KMS-11 (cell line): ENCODE data around the gene SMIM1.
"Not testable (repeated sequence)": the region's sequence is repeated elsewhere in the genome, so short reads cannot be mapped to it uniquely, and the experiment has no call there.

ENCODE experiments used
- H2AFZ ChIP-seq: fragments of 200-600 bp; sonication (generic); 2 replicates; pipeline ENCODE4 v1.6.1; 2016; ENCODE audit warnings: antibody characterized with exemption, mixed run types, low read depth
- H3K27ac ChIP-seq: fragments of 200-600 bp; sonication (generic); 2 replicates; pipeline ENCODE4 v1.6.1; 2016; ENCODE audit warnings: mild to moderate bottlenecking, mixed run types
- H3K27me3 ChIP-seq: fragments of 200-600 bp; sonication (generic); 2 replicates; pipeline ENCODE4 v1.6.1; 2017; ENCODE audit warnings: mild to moderate bottlenecking, low read depth, mixed run types, moderate library complexity; ENCODE audit not compliant: insufficient read depth
- H3K36me3 ChIP-seq: fragments of 200-600 bp; sonication (generic); 2 replicates; pipeline ENCODE4 v1.6.1; 2017; ENCODE audit warnings: mild to moderate bottlenecking, mixed run types; ENCODE audit not compliant: insufficient read depth
- H3K4me1 ChIP-seq: fragments of 200-600 bp; sonication (generic); 2 replicates; pipeline ENCODE4 v1.6.1; 2016; ENCODE audit warnings: mild to moderate bottlenecking, low read depth, mixed run types; ENCODE audit not compliant: poor library complexity, severe bottlenecking
- H3K4me2 ChIP-seq: fragments of 200-600 bp; sonication (generic); 2 replicates; pipeline ENCODE4 v1.7.0; 2016; ENCODE audit warnings: mild to moderate bottlenecking, mixed run types
- H3K4me3 ChIP-seq: fragments of 200-600 bp; sonication (generic); IDR thresholded peaks from 2 replicates; pipeline ENCODE4 v1.6.1; 2017; ENCODE audit warnings: low read depth, low read length, mixed read lengths; ENCODE audit not compliant: insufficient read depth
- H3K79me2 ChIP-seq: fragments of 200-600 bp; sonication (generic); 2 replicates; pipeline ENCODE4 v1.6.1; 2016; ENCODE audit warnings: low read depth, mixed run types; ENCODE audit not compliant: insufficient read depth
- H3K9ac ChIP-seq: fragments of 200-600 bp; sonication (generic); 2 replicates; pipeline ENCODE4 v1.6.1; 2016; ENCODE audit warnings: mild to moderate bottlenecking, mixed run types
- H4K20me1 ChIP-seq: fragments of 200-600 bp; sonication (generic); 2 replicates; pipeline ENCODE4 v1.6.1; 2016; ENCODE audit warnings: mild to moderate bottlenecking, mixed run types; ENCODE audit not compliant: insufficient read depth
- CTCF ChIP-seq: fragments of 200-600 bp; sonication (generic); conservative IDR thresholded peaks from 2 replicates; pipeline ENCODE4 v1.6.1; 2017; ENCODE audit warnings: low read depth, mild to moderate bottlenecking, antibody characterized with exemption, low read length, moderate library complexity, mixed read lengths

SMIM1 gene

GRCh38 chr1:3746830-3747521 is 25.6 kb upstream of the SMIM1 start:
- Histone ChIP-seq H3K9ac (no peak overlapping the region), H3K4me1 (no peaks in the 10 kb centered on the region), H4K20me1 (no peaks in the 10 kb centered on the region), H3K4me3 (no peak overlapping the region), H3K79me2 (no peaks in the 10 kb centered on the region), H3K4me2 (no peak overlapping the region), H3K27me3 (peaks cover 94% of the 10 kb centered on the region), H3K36me3 (no peaks in the 10 kb centered on the region), H2AFZ (no peak overlapping the region), H3K27ac (no peak overlapping the region)
- no peak for TF ChIP-seq CTCF

GRCh38 chr1:3747522-3747848 is 25.1 kb upstream of the SMIM1 start:
- no peaks in the 10 kb centered on the region for H3K79me2 ChIP-seq
- H3K4me1 ChIP-seq: no peaks in the 10 kb centered on the region
- peaks cover 94% of the 10 kb centered on the region for H3K27me3 ChIP-seq
- no peak for TF ChIP-seq CTCF
- no peak overlapping the region for H3K9ac ChIP-seq
- H3K4me2 ChIP-seq: no peak overlapping the region
- no peaks in the 10 kb centered on the region for H3K36me3 ChIP-seq
- H3K4me3 ChIP-seq: no peak overlapping the region
- no peaks in the 10 kb centered on the region for H4K20me1 ChIP-seq
- no peak overlapping the region for H3K27ac ChIP-seq
- no peak overlapping the region for H2AFZ ChIP-seq

- H3K27ac ChIP-seq: no peak overlapping the region
- no peaks in the 10 kb centered on the region for H3K36me3 ChIP-seq
- no peak overlapping the region for H2AFZ ChIP-seq
- H3K9ac ChIP-seq: no peak overlapping the region
- H3K4me1 ChIP-seq: no peaks in the 10 kb centered on the region
- TF ChIP-seq CTCF: no peak
- no peak overlapping the region for H3K4me3 ChIP-seq
- peaks cover 94% of the 10 kb centered on the region for H3K27me3 ChIP-seq
- no peaks in the 10 kb centered on the region for H4K20me1 ChIP-seq
- H3K4me2 ChIP-seq: no peak overlapping the region
- no peaks in the 10 kb centered on the region for H3K79me2 ChIP-seq
Measured at GRCh38 chr1:3747903-3748302, 24.6 kb upstream of the SMIM1 start.

- not testable (repeated sequence) for H2AFZ ChIP-seq, H4K20me1 ChIP-seq, H3K4me3 ChIP-seq, H3K4me2 ChIP-seq, H3K36me3 ChIP-seq, H3K27ac ChIP-seq, H3K79me2 ChIP-seq, H3K9ac ChIP-seq, H3K4me1 ChIP-seq
- peaks cover 94% of the 10 kb centered on the region for H3K27me3 ChIP-seq
Measured at GRCh38 chr1:3748316-3748900, 24.1 kb upstream of the SMIM1 start.

- Histone ChIP-seq H3K27me3 (peaks cover 94% of the 10 kb centered on the region), H3K79me2 (no peaks in the 10 kb centered on the region), H3K4me2 (no peak overlapping the region), H3K4me3 (no peak overlapping the region), H4K20me1 (no peaks in the 10 kb centered on the region), H3K27ac (no peak overlapping the region), H2AFZ (no peak overlapping the region), H3K4me1 (no peaks in the 10 kb centered on the region), H3K9ac (no peak overlapping the region), H3K36me3 (no peaks in the 10 kb centered on the region)
- TF ChIP-seq CTCF: no peak
Measured at GRCh38 chr1:3749512-3749911, 23.0 kb upstream of the SMIM1 start.
